Transverse colon (tissue), 4 donors: ENCODE data around the gene KCNT2. TPM values are rescaled to one million over a fixed set of nuclear protein-coding genes. Genes with fewer than 3 reads are reported as not detected.

ENCODE experiments used
- DNase-seq: peaks from one replicate; pipeline ENCODE4 v3.0.0-alpha.2; 2019
- H3K27ac ChIP-seq, 4 donors: fragments of 200-600 bp; sonication (generic); 2 replicates each; pipeline ENCODE4 v1.5.1; 2016 to 2018; ENCODE audit warnings: inconsistent platforms in 4 of 4
- H3K27me3 ChIP-seq: fragments of 200-600 bp; sonication (generic); 2 replicates; pipeline ENCODE4 v1.5.1; 2017; ENCODE audit warnings: inconsistent platforms
- H3K36me3 ChIP-seq, 4 donors: fragments of 200-600 bp; sonication (generic); 2 replicates each; pipeline ENCODE4 v1.5.1; 2017 to 2019; ENCODE audit warnings: inconsistent platforms in 4 of 4
- H3K4me1 ChIP-seq, 4 donors: fragments of 200-600 bp; sonication (generic); 2 replicates each; pipeline ENCODE4 v1.5.1; 2017 to 2020; ENCODE audit warnings: inconsistent platforms in 4 of 4
- H3K4me3 ChIP-seq, 4 donors: fragments of 200-600 bp; sonication (generic); 1 replicate in 1 of 4; 2 replicates in 3 of 4; pipeline versions ENCODE4 v1.5.1 to v1.6.1; 2017 to 2019; ENCODE audit warnings: inconsistent platforms in 4 of 4
- H3K9me3 ChIP-seq, 2 donors: fragments of 200-600 bp; sonication (generic); 2 replicates each; pipeline ENCODE4 v1.5.1; 2017 to 2019; ENCODE audit warnings: inconsistent platforms in 2 of 2
- EP300 ChIP-seq: sonication (generic); formaldehyde crosslinking; IDR thresholded peaks from one replicate; pipeline ENCODE4 v1.6.1; 2017; ENCODE audit warnings: antibody characterized with exemption, low read depth
- POLR2A ChIP-seq: fragments of 450-650 bp; IDR thresholded peaks from one replicate; pipeline ENCODE4 v1.6.1; 2016; ENCODE audit warnings: antibody characterized with exemption, mild to moderate bottlenecking, moderate library complexity
- POLR2AphosphoS5 ChIP-seq, 3 donors: sonication (generic); formaldehyde crosslinking; IDR thresholded peaks; one replicate each; pipeline ENCODE4 v1.6.1; 2016; ENCODE audit warnings: antibody characterized with exemption in 3 of 3
- WGBS, 2 donors: methylation state at CpG; one replicate each; pipeline ENCODE4 v1.1.5; 2018; ENCODE audit warnings: low coverage in 1 of 2; 5-methylcytosine and 5-hydroxymethylcytosine counted together
- in situ Hi-C, 4 donors: fragments of 200-750 bp; cut with MboI; loops; one replicate each; pipeline versions ENCODE4 v1.15.0 to v1.15.1; 2017; ENCODE audit warnings: low sequenced_read_pairs in 3 of 4, low pct_ligation_motif_present in 1 of 4, low pct_unique_long_range_greater_than_20kb in 1 of 4
- intact Hi-C: fragments of 100-400 bp; cut with DNase I; formaldehyde crosslinking; loops from one replicate; pipeline ENCODE4 v1.15.1; 2023; ENCODE audit warnings: low total_unique reads
- total RNA-seq, 4 donors: library from RNA; depleted of rRNA; stranded (reverse); fragments of >200 nt; gene quantifications; one replicate each; pipeline ENCODE4 v1.1.0, GENCODE V29; 2016
- TF ChIP-seq, protein P1 (sequence below), 5 experiments: fragments of 200-600 bp in 3 of 5; fragments of 450-650 bp in 2 of 5; sonication (generic) in 3 of 5; IDR thresholded peaks; 1 replicate in 2 of 5; 2 replicates in 3 of 5; pipeline ENCODE4 v1.5.1; 2016 to 2017; ENCODE audit warnings: antibody characterized with exemption in 5 of 5, inconsistent platforms in 3 of 5, mild to moderate bottlenecking in 2 of 5, moderate library complexity in 1 of 5

Gene KCNT2
- total RNA-seq, 4 donors from 2014 or later, result 0.80 to 1.7 (median 0.96) TPM; not detected in 1

DNA sequence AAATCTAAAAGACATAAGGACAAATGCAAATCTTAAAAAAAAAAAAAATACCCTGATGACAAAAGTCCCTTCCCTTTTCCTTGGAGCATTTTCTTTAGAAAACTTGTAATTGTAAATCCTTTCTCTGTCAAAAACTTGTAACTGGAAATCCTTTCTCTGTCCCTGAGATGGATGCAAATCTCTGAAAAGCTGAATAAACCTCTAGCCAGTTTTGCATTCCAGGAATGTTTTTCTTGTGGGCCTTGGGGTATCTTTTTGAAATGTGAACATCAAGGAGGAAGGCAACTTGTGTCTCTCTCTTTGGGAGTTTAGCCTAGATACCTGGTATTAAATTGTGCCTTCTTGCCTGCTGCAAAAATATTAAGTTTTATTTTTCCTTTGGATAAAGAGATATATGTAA, 305.3 kb downstream of the KCNT2 start:
- intact Hi-C loops, result no loop called here
- H3K36me3 ChIP-seq, result no peaks in the 10 kb centered on the region
- DNase-seq, result no peak
- in situ Hi-C loops, result no loop called here
- no peaks in the 10 kb centered on the region for H3K27me3 ChIP-seq
- no peaks in the 10 kb centered on the region for H3K9me3 ChIP-seq
- no peak overlapping the region for H3K4me3 ChIP-seq
- H3K27ac ChIP-seq, result no peak overlapping the region
- no peaks in the 10 kb centered on the region for H3K4me1 ChIP-seq
- TF ChIP-seq EP300, result no peak
- TF ChIP-seq POLR2A, result no peak
- TF ChIP-seq, protein P1, sequence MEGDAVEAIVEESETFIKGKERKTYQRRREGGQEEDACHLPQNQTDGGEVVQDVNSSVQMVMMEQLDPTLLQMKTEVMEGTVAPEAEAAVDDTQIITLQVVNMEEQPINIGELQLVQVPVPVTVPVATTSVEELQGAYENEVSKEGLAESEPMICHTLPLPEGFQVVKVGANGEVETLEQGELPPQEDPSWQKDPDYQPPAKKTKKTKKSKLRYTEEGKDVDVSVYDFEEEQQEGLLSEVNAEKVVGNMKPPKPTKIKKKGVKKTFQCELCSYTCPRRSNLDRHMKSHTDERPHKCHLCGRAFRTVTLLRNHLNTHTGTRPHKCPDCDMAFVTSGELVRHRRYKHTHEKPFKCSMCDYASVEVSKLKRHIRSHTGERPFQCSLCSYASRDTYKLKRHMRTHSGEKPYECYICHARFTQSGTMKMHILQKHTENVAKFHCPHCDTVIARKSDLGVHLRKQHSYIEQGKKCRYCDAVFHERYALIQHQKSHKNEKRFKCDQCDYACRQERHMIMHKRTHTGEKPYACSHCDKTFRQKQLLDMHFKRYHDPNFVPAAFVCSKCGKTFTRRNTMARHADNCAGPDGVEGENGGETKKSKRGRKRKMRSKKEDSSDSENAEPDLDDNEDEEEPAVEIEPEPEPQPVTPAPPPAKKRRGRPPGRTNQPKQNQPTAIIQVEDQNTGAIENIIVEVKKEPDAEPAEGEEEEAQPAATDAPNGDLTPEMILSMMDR (IDR thresholded peaks at IDR 0.05), result no peak
- no peak for TF ChIP-seq POLR2AphosphoS5 (IDR thresholded peaks at IDR 0.05)

DNA sequence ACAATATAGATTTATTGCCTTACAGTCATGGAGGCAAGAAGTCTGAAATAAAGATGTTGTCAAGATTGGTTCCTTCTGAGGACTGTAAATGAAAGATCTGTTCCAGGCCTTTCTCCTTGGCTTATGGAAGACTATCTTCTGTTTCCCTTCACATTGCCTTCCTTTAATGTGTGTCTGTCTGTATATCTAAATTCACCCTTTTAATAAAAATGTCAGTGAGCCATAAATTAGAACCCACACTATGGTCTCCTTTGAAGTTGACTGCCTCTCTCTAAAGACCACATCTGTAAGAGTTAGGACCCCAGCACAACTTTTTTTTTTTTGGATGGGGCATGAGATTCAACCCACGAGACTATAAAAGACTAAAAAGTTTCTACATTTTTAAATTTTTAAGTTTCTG, 305.8 kb downstream of the KCNT2 start:
- WGBS, 2 donors, result 64 to 74% methylated on average over 1 of the region's 1 CpG
- intact Hi-C loops (no loop called here), in situ Hi-C loops (no loop called here)

DNA sequence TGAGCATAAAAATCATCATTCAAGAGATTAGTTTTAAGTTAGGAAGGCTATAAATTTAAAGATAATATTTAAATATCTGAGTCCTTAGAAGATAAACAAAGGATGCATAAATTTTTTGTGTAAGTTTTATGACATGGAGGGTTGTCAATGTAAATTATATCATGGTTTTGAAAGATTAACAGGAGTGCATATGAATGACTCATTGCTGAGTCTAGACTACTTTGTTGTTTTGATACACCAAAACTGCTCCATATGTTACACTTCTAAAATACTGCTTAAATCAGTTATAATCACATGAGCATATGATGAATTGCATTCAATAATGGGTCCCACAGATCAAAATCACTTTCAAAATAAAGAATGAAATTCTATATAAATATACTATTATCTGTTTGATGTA, 312.5 kb downstream of the KCNT2 start:
- intact Hi-C loops, result no loop called here

More for the DNA sequence above, 305.8 kb downstream of the KCNT2 start:
- no peak for TF ChIP-seq POLR2AphosphoS5 (IDR thresholded peaks at IDR 0.05)
- TF ChIP-seq EP300, result no peak
- TF ChIP-seq, protein P1 (IDR thresholded peaks at IDR 0.05), result no peak
- TF ChIP-seq POLR2A, result no peak
- Histone ChIP-seq H3K4me3 (no peak overlapping the region), H3K4me1 (no peaks in the 10 kb centered on the region), H3K27ac (no peak overlapping the region), H3K36me3 (no peaks in the 10 kb centered on the region), H3K9me3 (no peaks in the 10 kb centered on the region), H3K27me3 (no peaks in the 10 kb centered on the region)
- DNase-seq, result no peak

DNA sequence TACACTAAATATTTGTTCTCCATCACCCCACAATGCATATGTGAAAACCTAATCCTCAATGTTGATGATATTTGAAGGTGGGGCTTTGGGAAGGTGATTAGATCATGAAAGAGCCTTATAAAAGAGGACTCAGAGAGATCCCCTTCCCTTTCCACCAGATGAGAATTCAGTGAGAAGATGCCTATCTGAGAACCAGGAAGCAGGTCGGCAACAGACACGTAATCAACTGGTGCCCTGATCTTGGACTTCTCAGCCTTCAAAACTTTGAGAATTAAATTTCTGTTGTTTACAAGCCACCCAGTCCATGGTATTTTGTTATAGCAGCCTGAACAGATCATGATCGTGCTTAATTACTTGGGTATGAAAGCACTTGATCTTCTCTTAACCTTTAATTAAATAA, 329.4 kb downstream of the KCNT2 start:
- Histone ChIP-seq H3K27me3 (no peaks in the 10 kb centered on the region), H3K36me3 (no peaks in the 10 kb centered on the region), H3K4me3 (no peak overlapping the region), H3K9me3 (no peaks in the 10 kb centered on the region), H3K27ac (no peak overlapping the region), H3K4me1 (no peaks in the 10 kb centered on the region)
- DNase-seq, result no peak
- intact Hi-C loops (no loop called here), in situ Hi-C loops (no loop called here)
- TF ChIP-seq, protein P1 (IDR thresholded peaks at IDR 0.05), result no peak
- TF ChIP-seq POLR2A, result no peak
- TF ChIP-seq POLR2AphosphoS5 (IDR thresholded peaks at IDR 0.05), result no peak
- no peak for TF ChIP-seq EP300
- WGBS, 2 donors, result 75 to 77% methylated on average over 1 to 3 of the region's 3 CpGs

More for the DNA sequence above, 312.5 kb downstream of the KCNT2 start:
- in situ Hi-C loops, result no loop called here
- TF ChIP-seq POLR2A (no peak), POLR2AphosphoS5 (IDR thresholded peaks at IDR 0.05) (no peak), EP300 (no peak)
- TF ChIP-seq, protein P1 (IDR thresholded peaks at IDR 0.05), result no peak
- no peaks in the 10 kb centered on the region for H3K9me3 ChIP-seq
- no peak overlapping the region for H3K27ac ChIP-seq
- H3K4me1 ChIP-seq, result no peaks in the 10 kb centered on the region
- no peak for DNase-seq
- no peaks in the 10 kb centered on the region for H3K36me3 ChIP-seq
- no peaks in the 10 kb centered on the region for H3K27me3 ChIP-seq
- no peak overlapping the region for H3K4me3 ChIP-seq
